NCI-H2029 treated with DMSO at 0.1 percent for 48 hours (cell line): Measurements from ENCODE around the gene ZBTB46.
"Not testable (repeated sequence)": the region's sequence is repeated elsewhere in the genome, so short reads cannot be mapped to it uniquely, and the experiment has no call there.

Experiments used
- DNase-seq: peaks from one replicate; lab custom pipeline; 2025; lab: John Stamatoyannopoulos, UW

ZBTB46 gene

DNA sequence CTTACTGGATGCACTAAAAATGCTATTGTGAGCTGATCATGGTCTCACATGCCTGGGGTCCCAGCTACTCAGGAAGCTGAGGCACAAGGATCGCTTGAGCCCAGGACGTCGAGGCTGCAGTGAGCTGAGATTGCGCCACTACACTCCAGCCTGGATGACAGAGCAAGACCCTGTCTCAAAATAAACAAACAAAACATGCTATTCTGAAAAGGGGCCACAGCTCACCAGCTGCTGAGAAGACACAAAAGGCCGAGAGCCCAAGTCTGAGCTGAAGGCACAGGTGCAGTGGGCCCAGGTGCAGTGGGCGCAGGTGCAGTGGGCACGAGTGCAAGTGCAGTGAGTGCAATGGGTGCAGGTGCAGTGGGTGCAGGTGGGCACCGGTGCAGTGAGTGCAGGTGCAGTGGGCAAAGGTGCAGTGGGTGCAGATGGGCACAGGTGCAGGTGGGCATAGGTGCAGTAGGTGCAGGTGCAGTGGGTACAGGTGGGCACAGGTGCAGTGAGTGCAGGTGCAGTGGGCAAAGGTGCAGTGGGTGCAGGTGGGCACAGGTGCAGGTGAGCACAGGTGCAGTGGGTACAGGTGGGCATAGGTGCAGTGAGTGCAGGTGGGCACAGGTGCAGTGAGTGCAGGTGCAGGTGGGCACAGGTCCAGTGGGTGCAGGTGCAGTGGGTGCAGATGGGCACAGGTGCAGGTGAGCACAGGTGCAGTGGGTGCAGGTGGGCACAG, 16.0 kb downstream of the ZBTB46 start:
- no peak for DNase-seq

DNA sequence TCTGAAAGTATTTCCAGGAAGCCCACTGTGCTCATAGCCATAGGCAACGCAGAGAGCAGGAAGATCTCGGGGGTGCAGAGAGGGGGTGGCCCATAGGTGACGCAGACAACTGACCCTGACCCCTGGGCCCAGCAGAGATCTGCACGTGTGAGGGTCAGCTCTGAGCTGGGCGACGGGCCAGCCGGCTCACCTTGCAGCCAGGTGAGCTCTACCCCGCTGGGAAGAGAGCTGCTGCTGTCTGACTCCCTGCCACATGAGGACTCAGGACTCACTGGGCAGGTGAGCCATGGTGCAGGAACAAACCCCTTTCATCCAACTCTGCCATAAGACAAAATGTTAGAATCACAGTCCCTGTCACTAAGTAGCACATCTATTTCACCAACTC, 19.6 kb downstream of the ZBTB46 start:
- no peak for DNase-seq

DNA sequence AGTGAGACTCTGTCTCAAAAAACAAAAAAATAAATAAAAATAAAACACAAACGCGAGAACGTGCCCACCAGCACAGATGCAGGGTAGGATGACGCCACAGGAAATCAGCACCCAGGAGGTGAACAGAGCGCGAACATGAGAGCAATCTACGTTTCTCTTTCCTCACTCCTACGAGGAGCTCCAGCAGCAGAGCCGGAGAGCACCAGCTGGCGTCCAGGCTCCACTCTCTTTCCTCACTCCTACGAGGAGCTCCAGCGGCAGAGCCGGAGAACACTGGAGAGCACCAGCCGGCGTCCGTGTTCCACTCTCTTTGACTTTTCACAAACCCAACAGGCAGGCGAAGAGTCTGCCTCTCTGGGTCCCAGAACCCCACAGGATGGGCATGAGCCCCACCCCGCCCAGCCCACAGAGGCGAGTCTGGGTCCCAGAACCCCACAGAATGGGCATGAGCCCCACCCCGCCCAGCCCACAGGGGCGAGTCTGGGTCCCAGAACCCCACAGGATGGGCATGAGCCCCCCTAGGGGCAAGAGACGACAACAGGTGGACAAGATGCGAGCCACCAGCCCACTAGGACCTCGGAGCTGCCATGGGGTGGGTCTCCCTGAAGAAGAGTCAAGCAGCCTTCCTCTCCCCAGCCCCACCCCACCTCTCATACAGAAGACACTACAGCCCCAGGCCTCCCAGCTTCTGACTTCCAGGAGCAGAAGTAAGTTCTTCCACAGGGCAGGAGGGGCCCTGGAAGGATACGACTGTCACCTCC, 20.2 kb downstream of the ZBTB46 start:
- DNase-seq = no peak

DNA sequence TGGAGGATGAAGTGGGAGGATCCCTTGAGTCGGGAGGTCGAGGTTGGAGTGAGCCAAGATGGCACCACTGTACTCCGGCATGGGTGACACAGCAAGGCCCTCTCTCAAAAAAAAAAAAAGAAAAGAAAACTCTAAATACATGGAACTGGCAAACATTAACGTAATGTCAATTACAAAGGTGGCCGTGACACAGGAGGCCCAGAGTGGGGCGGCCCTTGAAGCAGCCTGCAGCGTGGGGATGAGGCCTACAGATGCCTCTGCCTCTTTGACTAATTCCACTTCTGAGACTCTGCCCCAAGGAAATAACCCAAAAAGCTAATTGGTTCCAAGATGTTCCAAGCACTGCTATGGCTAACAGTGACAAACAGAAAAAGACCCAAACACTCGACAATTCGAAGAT, 21.2 kb downstream of the ZBTB46 start:
- DNase-seq = no peak

DNA sequence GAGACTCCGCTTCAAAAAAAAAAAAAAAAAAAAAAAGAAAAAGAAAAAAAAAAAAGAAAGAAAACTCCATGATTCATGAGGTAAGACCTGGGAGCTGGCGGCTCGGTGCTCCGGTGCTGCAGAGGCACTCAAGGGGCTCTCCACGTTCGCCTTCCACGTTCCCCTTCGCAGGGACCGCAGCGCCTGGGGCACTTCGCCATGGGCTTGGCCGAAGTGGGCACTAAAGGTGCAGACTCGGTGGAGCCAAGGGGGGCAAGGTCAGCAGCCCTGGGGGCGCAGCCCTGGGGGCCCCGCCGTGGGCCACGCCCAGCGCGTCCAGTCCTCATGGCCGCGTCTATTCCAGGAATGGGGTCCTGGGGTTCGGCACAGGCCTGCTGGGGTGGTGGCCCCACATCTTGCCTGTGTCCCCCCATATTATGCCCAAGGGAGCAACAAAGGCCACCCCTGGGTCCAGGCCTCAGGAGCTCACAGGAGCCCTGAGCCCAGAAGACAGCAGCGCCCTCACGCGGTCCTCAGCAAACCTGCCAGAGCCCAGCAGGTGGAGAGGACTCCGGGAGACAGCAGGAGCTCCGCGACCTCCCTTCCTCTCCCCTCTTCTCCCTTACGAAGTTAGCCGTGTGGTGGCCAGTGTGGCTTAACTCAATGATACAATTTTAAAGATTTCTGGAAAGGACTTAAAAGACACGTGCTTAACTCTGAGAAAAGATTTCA, 21.9 kb downstream of the ZBTB46 start:
- DNase-seq = no peak

DNA sequence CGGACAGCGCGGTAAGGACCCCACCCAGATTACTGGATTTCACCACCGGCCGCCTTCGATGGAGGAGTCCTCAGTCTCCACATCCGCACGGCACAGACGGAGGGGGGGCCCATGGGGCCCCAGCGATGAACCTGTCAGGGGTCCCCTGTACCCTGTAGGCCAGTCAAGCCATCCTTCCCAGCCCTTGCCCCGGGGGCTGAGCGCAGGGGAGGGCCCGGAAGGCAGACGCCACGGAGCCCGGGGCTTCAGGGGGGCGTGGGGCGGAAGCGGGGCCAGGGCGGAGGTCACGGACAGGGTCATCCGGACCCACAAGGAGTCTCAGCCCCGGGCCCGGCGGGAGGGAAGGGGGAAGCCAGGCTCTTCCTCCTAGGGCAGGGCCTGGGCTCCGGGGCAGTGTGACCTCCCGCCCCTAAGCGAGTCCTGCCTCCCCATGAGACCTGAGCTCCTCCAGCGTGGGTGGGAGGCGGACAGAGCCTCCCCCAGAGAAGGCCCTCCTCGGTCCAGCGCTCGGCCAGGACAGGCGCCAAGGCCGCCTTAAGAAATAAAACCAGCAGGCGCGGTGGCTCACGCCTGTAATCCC, 22.8 kb downstream of the ZBTB46 start:
- DNase-seq = no peak

DNA sequence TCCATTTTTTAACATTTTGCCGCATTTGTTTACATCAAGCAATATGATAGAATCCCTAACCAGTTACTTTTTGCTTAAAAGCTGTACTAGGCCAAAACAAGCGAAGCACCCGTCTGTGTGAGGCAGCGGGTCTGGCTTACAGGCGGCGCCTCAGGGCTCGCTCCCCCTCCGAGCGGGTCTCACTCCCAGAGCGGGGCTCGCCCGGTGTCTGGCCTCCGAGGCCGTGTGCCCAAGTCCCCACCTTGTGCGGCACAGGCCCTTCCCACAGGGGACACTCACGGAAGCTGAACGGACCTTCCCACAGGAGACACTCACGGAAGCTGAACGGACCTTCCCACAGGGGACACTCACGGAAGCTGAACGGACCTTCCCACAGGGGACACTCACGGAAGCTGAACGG, 23.4 kb downstream of the ZBTB46 start:
- DNase-seq = no peak

DNA sequence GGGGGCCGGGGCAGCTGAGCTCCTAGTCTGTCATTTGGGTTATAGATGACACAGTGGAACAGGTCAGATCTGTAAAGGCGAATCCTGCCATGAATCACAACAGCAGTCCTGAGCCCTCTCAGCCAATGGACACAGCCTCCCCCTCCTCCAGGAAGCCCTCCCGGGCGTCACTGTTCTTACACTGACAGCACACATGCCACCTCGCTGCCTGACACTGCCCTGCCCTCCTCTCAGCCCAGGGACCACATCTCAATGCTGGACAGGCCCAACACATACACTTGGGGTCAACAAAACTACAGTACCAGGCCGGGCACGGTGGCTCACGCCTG, 26.8 kb downstream of the ZBTB46 start:
- no peak for DNase-seq

DNA sequence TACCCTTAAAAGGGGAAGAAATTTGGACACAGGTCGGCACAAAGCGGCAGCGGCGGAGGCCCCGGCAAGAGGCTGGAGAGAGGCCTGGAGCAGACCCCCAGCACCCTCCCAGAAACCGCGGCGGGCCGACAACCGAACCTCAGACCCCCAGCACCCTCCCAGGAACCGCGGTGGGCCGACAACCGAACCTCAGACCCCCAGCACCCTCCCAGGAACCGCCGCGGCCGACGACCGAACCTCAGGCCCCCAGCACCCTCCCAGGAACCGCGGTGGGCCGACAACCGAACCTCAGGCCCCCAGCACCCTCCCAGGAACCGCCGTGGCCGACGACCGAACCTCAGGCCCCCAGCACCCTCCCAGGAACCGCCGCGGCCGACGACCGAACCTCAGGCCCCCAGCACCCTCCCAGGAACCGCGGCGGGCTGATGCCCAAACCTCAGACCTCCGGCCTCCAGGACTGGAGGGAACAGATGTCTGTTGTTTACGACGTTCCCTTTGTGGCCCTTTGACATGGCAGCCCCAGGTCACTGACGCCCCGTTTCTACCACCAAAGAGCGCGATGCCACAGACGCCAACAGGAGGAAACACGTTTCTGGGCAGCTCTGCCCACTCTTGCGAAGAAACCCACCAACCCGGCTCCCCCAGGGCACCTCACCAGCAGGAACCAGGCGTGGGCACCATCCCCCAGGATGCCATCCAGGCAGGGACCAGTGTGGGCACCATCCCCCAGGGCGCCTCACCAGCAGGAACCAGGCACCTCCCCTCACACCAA, 28.4 kb downstream of the ZBTB46 start:
- DNase-seq = no peak

DNA sequence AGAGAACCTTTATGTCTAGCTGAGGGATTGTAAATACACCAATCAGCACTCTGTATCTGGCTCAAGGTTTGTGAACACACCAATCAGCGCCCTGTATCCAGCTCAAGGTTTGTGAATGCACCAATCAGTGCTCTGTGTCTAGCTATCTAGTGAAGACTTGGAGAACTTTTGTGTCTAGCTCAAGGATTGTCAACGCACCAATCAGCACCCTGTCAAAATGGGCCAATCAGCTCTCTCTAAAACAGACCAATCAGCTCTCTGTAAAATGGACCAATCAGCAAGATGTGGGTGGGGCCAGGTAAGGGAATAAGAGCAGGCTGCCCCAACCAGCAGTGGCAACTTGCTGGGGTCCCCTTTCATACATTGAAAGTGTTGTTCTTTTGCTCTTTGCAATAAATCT, 29.9 kb downstream of the ZBTB46 start:
- not testable (repeated sequence) for DNase-seq

DNA sequence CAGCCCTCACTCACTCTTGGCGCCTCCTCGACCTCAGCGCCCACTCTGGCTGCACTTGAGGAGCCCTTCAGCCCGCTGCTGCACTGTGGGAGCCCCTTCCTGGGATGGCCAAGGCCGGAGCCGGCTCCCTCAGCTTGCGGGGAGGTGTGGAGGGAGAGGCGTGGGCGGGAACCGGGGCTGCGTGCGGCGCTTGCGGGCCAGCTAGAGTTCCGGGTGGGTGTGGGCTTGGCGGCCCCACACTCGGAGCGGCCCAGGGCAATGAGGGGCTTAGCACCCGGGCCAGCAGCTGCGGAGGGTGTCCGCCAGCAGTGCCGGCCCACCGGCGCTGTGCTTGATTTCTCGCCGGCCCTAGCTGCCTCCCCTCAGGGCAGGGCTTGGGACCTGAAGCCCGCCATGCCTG, 30.7 kb downstream of the ZBTB46 start:
- DNase-seq = not testable (repeated sequence)

DNA sequence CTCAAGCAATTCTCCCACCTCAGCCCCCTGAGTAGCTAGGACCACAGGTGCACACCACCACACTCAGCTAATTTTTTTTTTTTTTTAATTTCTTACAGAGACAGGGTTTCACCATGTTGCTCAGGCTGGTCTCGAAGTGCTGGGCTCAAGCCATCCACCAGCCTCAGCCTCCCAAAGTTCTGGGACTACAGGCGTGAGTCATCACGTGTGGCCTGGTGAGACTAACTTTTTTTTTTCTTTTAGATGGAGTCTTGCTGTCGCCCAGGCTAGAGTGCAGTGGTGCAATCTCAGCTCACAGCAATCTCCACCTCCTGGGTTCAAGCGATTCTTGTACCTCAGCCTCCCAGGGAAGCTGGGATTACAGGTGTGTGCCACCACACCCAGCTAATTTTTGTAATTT, 31.9 kb downstream of the ZBTB46 start:
- not testable (repeated sequence) for DNase-seq

DNA sequence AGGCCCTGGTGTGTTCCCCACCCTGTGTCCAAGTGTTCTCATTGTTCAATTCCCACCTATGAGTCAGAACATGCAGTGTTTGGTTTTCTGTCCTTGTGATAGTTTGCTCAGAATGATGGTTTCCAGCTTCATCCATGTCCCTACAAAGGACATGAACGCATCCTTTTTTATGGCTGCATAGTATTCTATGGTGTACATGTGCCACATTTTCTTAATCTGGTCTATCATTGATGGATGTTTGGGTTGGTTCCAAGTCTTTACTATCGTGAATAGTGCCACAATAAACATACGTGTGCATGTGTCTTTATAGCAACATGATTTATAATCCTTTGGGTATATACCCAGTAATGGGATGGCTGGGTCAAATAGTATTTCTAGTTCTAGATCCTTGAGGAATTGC, 33.9 kb downstream of the ZBTB46 start:
- not testable (repeated sequence) for DNase-seq

DNA sequence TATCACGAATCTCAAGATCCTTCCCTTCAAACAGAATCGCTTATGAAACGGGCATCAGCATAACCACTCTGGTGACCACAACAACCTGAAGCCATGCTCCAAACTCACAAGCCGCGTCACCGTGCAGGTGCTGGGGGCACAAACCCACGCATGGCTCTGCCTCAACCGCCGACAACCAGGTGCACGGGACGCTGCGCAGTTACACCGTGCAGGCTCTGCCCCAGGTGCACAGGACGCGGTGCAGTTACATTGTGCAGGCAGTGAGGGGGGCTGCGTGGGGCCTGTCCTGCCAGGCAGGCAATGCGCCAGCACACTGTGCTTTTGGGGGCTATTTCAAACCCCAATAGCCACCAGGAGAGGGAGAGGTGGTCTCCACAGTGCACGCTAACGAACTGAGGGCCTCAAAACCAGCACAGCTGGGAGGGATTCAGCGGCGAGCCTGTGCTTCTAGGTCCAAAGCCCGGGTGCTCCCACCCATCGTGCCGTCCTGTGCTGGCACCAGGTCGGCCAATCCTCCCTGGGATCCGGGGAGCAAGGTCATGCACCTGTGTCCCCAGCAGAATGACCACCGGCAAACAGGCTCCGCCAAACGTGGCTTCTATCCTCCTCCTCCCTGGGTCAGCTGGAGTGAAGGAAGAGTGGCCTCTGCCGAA, 35.8 kb downstream of the ZBTB46 start:
- DNase-seq = no peak

DNA sequence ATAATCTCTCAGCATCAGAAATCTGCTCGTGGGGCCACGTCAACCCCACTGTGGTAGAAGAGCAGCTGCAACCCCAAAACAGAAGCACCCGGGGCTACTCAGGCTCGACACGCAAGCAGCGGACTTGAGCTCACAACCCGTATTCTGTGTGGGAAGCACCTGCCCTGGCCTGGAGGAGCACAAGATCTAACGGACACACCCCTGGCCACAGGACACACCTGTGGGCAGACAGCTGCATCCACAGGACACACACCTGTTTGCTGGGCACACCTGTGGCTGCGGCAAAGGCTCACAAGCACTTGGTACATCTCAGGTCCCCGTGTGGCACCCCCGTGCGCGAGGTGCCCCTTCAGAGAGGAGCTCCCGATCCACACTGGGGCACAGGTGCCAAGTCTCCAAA, 36.5 kb downstream of the ZBTB46 start:
- no peak for DNase-seq

DNA sequence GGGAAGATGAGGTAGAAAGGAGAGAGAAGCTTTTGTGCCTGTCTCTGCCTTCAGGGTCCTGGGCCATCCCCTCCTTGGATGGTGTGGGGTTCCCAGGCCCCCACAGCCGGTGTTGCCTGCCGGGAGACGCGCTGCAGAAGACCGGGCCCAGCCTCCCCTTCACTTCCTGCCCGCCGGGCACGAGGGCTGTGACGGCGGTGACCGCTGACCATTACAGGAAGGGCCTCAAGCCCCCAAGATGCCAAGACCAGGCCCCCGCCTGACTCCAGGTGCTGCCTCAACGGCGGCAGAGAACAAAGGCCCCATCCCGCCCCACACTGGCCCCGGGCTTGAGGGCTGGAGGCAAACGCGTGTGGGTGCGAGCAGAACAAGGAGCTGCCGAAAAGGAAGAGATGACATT, 38.2 kb downstream of the ZBTB46 start:
- no peak for DNase-seq

DNA sequence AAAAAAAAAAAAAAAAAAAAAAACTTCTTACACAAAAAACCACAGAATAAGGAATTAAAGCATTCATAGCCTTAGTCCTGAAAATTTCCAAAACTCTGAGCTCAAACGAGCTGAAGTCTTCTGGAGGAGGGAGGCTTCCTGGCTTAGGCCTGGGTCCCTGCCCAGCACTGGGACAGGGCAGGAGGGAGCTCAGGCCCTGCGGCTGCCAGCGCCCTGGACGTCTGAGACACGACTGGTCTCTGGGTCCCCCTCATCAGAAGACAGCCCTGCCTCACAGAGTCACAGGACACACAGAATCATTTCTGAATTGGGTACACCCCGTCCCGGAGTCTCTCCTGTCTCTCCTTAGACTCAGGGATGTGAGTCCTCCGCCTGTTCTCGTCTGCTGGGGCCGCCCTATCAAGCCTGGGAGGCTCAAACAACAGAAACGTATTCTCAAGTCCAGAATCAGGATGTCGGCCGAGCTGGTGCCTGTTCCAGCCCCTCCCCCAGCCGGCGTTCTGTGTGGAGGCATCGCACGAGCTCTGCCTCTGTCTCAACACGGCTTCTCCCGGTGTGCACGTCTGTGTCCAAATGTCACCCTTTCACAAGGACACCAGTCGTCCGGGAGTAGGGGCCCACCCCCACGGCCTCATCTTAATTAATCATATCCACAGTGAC, 39.4 kb downstream of the ZBTB46 start:
- DNase-seq = no peak

DNA sequence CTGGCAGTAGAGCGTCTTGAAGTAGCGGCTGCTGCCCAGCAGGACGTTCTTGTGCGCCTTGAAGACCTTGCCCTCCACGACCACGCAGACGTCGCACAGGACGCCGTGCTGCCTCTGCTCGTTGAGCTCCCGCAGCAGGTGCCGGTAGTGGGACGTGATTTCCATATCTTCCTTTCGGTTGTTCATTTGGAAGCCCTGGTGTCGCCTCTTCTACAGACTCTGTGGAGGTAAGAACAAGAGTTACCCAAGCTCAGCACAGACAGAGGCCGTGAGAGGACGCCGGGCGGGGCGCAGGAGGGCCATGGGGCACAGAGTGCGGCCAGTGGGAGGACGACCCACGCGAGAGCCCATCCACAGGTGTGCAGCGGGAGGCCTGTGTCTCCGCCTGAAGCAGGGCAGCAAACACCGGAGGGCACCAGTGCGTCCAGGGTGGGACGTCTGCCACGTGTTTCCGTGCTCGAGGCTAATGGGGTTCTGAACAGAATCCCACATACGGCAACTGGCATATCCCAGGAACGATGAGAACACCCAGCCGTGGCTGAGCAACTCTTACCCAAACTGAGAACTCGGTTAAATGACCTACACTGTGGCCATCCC, 40.4 kb downstream of the ZBTB46 start:
- DNase-seq = no peak

DNA sequence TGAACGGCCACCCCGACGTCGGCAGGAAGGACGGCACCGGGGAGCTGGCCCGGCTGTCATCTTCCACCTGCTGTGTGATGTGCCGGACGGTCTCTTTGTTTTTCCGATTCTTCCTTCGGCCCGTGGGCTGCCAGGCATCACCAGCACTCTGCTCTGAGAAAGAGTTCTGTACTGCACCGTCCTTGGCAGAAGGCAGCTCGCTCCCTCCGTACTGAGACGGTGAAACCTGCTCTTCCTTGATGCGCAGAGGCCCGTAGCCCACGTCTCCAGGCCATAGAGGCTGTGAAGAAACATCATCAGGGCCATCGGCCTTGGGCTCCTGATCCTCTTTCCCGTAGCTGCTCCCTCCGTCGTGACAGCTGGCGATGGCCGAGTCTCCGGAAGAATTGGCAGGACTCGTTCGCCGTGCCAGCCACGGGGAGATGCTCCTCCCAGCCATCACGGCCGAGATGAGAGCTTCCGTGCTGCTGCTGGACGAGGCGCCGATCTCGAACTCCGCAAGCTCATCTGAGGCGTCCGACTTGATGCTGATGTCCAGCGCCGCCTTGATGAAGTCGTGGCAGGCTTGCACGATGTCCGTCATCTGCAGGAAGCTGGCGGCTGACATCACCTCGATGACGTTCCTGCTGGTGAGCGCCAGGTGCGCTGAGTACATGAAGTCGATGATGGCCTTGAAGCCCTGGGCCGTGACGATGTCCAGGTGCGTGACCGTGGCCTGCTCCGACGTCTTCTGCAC, 41.1 kb downstream of the ZBTB46 start:
- DNase-seq = no peak

DNA sequence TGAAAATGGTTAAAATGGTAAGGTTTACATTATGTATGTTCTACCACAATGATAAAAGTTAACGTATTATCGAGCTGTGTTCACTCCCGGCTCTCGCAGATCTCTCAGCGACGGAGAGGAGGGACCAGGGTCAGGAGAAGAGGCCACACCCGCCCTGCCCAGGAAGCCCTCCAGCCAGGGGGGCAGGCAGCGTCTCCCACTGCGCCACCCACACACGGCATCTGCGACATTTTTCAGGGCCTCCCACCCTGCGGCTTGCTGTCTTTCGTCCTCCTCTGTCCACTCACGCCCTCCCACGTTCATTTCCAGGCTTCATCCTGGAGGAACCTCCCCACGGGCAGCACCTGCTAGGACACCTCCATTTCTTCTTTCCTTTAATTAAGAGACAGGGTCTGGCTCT, 43.3 kb downstream of the ZBTB46 start:
- no peak for DNase-seq
